ENCODE results near the gene DISC1. TPM values are rescaled to one million over a fixed set of nuclear protein-coding genes. Genes with fewer than 3 reads are reported as not detected.

Gene DISC1
- total and polyA plus RNA-seq, 2 donors (not counting 1 experiment from before 2014, with no cell fraction given) = 2.7 to 4.3 TPM

GRCh38 chr1:231985296-231986023 lies 358.9 kb downstream of the DISC1 start:
- intact Hi-C loops (cut with micrococcal nuclease) = no loop called here
- WGBS (ENCODE audit: insufficient coverage) = 96% methylated on average over 4 of the region's 4 CpGs
- Histone ChIP-seq H3K4me3 (ENCODE audit: control extremely low read depth in 1 of 5, extremely low read depth in 1 of 5, insufficient read depth in 1 of 5, low read depth in 2 of 5, low read length in 4 of 5) (no peak overlapping the region), H2AFZ (ENCODE audit: insufficient read depth, low read depth, low read length, poor library complexity, severe bottlenecking) (no peak overlapping the region), H3K36me3 (replicated peaks in 1 of 2; ENCODE audit: control extremely low read depth in 1 of 2, control insufficient read depth in 1 of 2, extremely low read depth in 1 of 2, insufficient read depth in 2 of 2, low read length in 1 of 2) (no peaks in the 10 kb centered on the region), H3K4me2 (replicated peaks; ENCODE audit: low read depth, low read length, poor library complexity, severe bottlenecking) (no peak overlapping the region), H3K9me3 (ENCODE audit: control extremely low read depth in 1 of 3, control insufficient read depth in 2 of 3, insufficient read depth in 1 of 3, low read length in 2 of 3) (no peaks in the 10 kb centered on the region), H4K20me1 (ENCODE audit: control insufficient read depth, insufficient read depth, low read length, poor library complexity, severe bottlenecking) (no peaks in the 10 kb centered on the region), H3K27me3 (replicated peaks in 1 of 4; ENCODE audit: control extremely low read depth in 1 of 4, control insufficient read depth in 3 of 4, insufficient read depth in 4 of 4, low read length in 3 of 4) (no peaks in the 10 kb centered on the region), H3K79me2 (ENCODE audit: control insufficient read depth, insufficient read depth, low read length) (no peaks in the 10 kb centered on the region), H3K9ac (ENCODE audit: low read length) (no peak overlapping the region), H3K27ac (ENCODE audit: low read length in 2 of 2) (no peak overlapping the region), H3K4me1 (ENCODE audit: control insufficient read depth in 2 of 2, insufficient read depth in 2 of 2, low read length in 2 of 2) (no peaks in the 10 kb centered on the region)
- Mint-ChIP-seq H3K4me3 (no peak overlapping the region), H3K27ac (no peak overlapping the region), H3K9me3 (ENCODE audit: insufficient read depth) (no peaks in the 10 kb centered on the region), H3K27me3 (no peaks in the 10 kb centered on the region), H3K4me1 (no peaks in the 10 kb centered on the region)
- CTCF ChIA-PET = no interaction called here
- POLR2A ChIA-PET = no interaction called here
- no peak for TF ChIP-seq EZH2 (IDR thresholded peaks at IDR 0.05; ENCODE audit: borderline replicate concordance, insufficient read depth, low read depth, low read length, poor library complexity, severe bottlenecking)
- no peak for TF ChIP-seq CTCF (IDR thresholded peaks at IDR 0.05)
- DNase-seq (no peak), ATAC-seq (ENCODE audit: low read depth) (no peak)

GRCh38 chr1:231986631-231987336 lies 360.2 kb downstream of the DISC1 start:
- Histone ChIP-seq H3K79me2 (ENCODE audit: control insufficient read depth, insufficient read depth, low read length) (no peaks in the 10 kb centered on the region), H3K36me3 (replicated peaks in 1 of 2; ENCODE audit: control extremely low read depth in 1 of 2, control insufficient read depth in 1 of 2, extremely low read depth in 1 of 2, insufficient read depth in 2 of 2, low read length in 1 of 2) (no peaks in the 10 kb centered on the region), H3K27ac (ENCODE audit: low read length in 2 of 2) (no peak overlapping the region), H2AFZ (ENCODE audit: insufficient read depth, low read depth, low read length, poor library complexity, severe bottlenecking) (no peak overlapping the region), H3K27me3 (replicated peaks in 1 of 4; ENCODE audit: control extremely low read depth in 1 of 4, control insufficient read depth in 3 of 4, insufficient read depth in 4 of 4, low read length in 3 of 4) (no peaks in the 10 kb centered on the region), H3K9me3 (ENCODE audit: control extremely low read depth in 1 of 3, control insufficient read depth in 2 of 3, insufficient read depth in 1 of 3, low read length in 2 of 3) (no peaks in the 10 kb centered on the region), H3K4me2 (replicated peaks; ENCODE audit: low read depth, low read length, poor library complexity, severe bottlenecking) (no peak overlapping the region), H4K20me1 (ENCODE audit: control insufficient read depth, insufficient read depth, low read length, poor library complexity, severe bottlenecking) (no peaks in the 10 kb centered on the region), H3K9ac (ENCODE audit: low read length) (no peak overlapping the region), H3K4me1 (ENCODE audit: control insufficient read depth in 2 of 2, insufficient read depth in 2 of 2, low read length in 2 of 2) (no peaks in the 10 kb centered on the region), H3K4me3 (ENCODE audit: control extremely low read depth in 1 of 5, extremely low read depth in 1 of 5, insufficient read depth in 1 of 5, low read depth in 2 of 5, low read length in 4 of 5) (no peak overlapping the region)
- Mint-ChIP-seq H3K4me3 (no peak overlapping the region), H3K9me3 (ENCODE audit: insufficient read depth) (no peaks in the 10 kb centered on the region), H3K27ac (no peak overlapping the region), H3K4me1 (no peaks in the 10 kb centered on the region), H3K27me3 (no peaks in the 10 kb centered on the region)
- DNase-seq (no peak), ATAC-seq (ENCODE audit: low read depth) (no peak)
- intact Hi-C loops (cut with micrococcal nuclease) = no loop called here
- 99% methylated on average over 7 of the region's 8 CpGs for WGBS (ENCODE audit: insufficient coverage)
- ChIA-PET POLR2A (no interaction called here), CTCF (no interaction called here)
- no peak for TF ChIP-seq EZH2 (IDR thresholded peaks at IDR 0.05; ENCODE audit: borderline replicate concordance, insufficient read depth, low read depth, low read length, poor library complexity, severe bottlenecking)
- no peak for TF ChIP-seq CTCF (IDR thresholded peaks at IDR 0.05)
